Mesendoderm (in vitro differentiated cells): Measurements from ENCODE around the gene CCDC201.

Experiments used
- DNase-seq: peaks from one replicate; pipeline ENCODE4 v3.0.0; 2013
- H2AK5ac ChIP-seq: 2 replicates; pipeline ENCODE4 v1.6.1; 2013; ENCODE audit warnings: low read length, inconsistent platforms
- H2BK120ac ChIP-seq: 2 replicates; pipeline ENCODE4 v1.6.1; 2013; ENCODE audit warnings: low read depth, mild to moderate bottlenecking, low read length, moderate library complexity, mixed read lengths
- H2BK15ac ChIP-seq: replicated peaks from 2 replicates; pipeline ENCODE4 v1.6.1; 2013; ENCODE audit warnings: low read depth, mild to moderate bottlenecking, moderate library complexity
- H2BK5ac ChIP-seq: 2 replicates; pipeline ENCODE4 v1.6.1; 2013; ENCODE audit warnings: low read length, inconsistent platforms
- H3K18ac ChIP-seq: 2 replicates; pipeline ENCODE4 v1.6.1; 2013; ENCODE audit warnings: mild to moderate bottlenecking, low read length, mixed read lengths
- H3K23ac ChIP-seq: one replicate; pipeline ENCODE4 v1.6.1; 2013; ENCODE audit warnings: low read length
- H3K27ac ChIP-seq: 2 replicates; pipeline ENCODE4 v1.5.1; 2013; ENCODE audit warnings: low read depth, mild to moderate bottlenecking, inconsistent platforms, low read length, moderate library complexity
- H3K27me3 ChIP-seq: 2 replicates; pipeline ENCODE4 v1.6.1; 2013; ENCODE audit warnings: low read length, control low read depth, mild to moderate bottlenecking, inconsistent platforms; ENCODE audit not compliant: insufficient read depth, poor library complexity
- H3K36me3 ChIP-seq: 2 replicates; pipeline ENCODE4 v1.6.1; 2013; ENCODE audit warnings: low read length, inconsistent platforms; ENCODE audit not compliant: control insufficient read depth, insufficient read depth
- H3K4ac ChIP-seq: one replicate; pipeline ENCODE4 v1.6.1; 2013; ENCODE audit warnings: low read depth, mild to moderate bottlenecking, low read length, moderate library complexity
- H3K4me1 ChIP-seq: 2 replicates; pipeline ENCODE4 v1.6.1; 2013; ENCODE audit warnings: low read depth, low read length, inconsistent platforms; ENCODE audit not compliant: control insufficient read depth
- H3K4me2 ChIP-seq: 2 replicates; pipeline ENCODE4 v1.6.1; 2013; ENCODE audit warnings: low read length
- H3K4me3 ChIP-seq: 2 replicates; pipeline ENCODE4 v1.5.1; 2013; ENCODE audit warnings: mild to moderate bottlenecking, low read length
- H3K56ac ChIP-seq: one replicate; pipeline ENCODE4 v1.6.1; 2013; ENCODE audit warnings: low read length
- H3K79me1 ChIP-seq: 2 replicates; pipeline ENCODE4 v1.6.1; 2013; ENCODE audit warnings: low read length, inconsistent platforms
- H3K79me2 ChIP-seq: 2 replicates; pipeline ENCODE4 v1.6.1; 2013; ENCODE audit warnings: mild to moderate bottlenecking, low read length; ENCODE audit not compliant: control insufficient read depth, insufficient read depth
- H3K9ac ChIP-seq: 2 replicates; pipeline ENCODE4 v1.6.1; 2013; ENCODE audit warnings: low read length, inconsistent platforms
- H4K5ac ChIP-seq: one replicate; pipeline ENCODE4 v1.6.1; 2013; ENCODE audit warnings: low read length
- H4K8ac ChIP-seq: one replicate; pipeline ENCODE4 v1.6.1; 2013; ENCODE audit warnings: low read depth, mild to moderate bottlenecking, control low read depth, low read length, moderate library complexity
- WGBS: extraction: QIAGEN DNeasy Blood & Tissue Kit; methylation state at CpG from one replicate; pipeline ENCODE4 v1.1.7; 2013; ENCODE audit warnings: low lambda C conversion rate, missing lambda C conversion rate; ENCODE audit not compliant: insufficient coverage; ENCODE audit errors: extremely low coverage; 5-methylcytosine and 5-hydroxymethylcytosine counted together

Gene CCDC201

DNA sequence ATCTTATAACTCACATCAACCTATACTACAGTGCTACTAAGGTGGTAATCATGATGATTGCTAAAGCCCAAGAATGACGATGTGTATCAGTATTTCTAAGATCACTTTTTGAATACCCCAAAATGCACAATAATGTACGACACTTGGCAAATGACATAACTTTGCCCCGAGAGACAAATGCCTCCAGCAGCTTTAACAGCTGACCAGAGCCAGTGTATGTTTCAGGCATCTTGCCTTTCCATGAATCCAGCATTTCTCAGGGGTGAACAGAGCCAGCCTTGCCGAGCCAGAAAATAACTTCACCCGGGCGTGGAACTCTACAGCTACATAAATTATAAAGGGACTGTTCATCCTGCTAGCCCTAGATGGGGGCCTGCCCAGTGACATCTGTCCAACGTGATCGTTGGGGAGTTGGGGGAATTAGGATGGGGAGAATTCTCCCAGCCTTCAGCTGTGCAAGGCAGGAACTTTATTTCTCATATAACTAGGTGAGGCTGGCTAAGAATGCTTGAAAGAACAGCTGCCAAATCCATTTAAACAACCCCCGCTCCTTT lies 46.4 kb upstream of the CCDC201 start:
- Histone ChIP-seq H3K18ac (no peak overlapping the region), H3K56ac (no peak overlapping the region), H3K79me1 (no peaks in the 10 kb centered on the region), H2BK120ac (no peak overlapping the region), H3K4me2 (no peak overlapping the region), H3K4ac (no peak overlapping the region), H3K79me2 (no peaks in the 10 kb centered on the region), H3K36me3 (no peaks in the 10 kb centered on the region), H3K23ac (no peak overlapping the region), H3K9ac (no peak overlapping the region), H3K4me3 (no peak overlapping the region), H2AK5ac (no peak overlapping the region), H3K27me3 (peaks cover 17% of the 10 kb centered on the region), H4K5ac (no peak overlapping the region), H4K8ac (no peak overlapping the region), H2BK5ac (no peak overlapping the region), H3K4me1 (peaks cover 2% of the 10 kb centered on the region), H3K27ac (no peak overlapping the region), H2BK15ac (no peak overlapping the region)
- no peak for DNase-seq
- no CpG with 5 or more reads among the region's 9 CpGs for WGBS

DNA sequence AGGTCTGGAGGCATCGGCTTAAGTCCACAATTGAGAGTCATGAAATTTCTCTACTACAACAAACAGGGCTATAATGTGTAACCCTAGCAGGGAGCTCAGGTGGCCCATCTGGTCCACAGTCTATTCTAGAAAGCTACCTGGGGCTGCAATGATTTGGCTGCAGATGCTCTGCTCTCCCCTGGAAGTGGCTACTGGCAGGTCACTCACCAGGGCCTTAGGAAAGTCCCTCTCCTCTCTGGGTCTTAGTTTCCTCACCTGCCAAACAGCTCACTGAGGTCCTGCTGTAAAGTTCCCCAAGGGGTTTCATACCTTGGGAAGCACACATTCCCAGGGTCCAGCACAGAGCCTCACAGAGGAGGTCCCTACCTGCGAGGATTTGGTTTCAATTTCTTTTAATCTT lies 45.7 kb upstream of the CCDC201 start:
- Histone ChIP-seq H2AK5ac (no peak overlapping the region), H3K27me3 (peaks cover 17% of the 10 kb centered on the region), H3K23ac (no peak overlapping the region), H3K18ac (no peak overlapping the region), H2BK15ac (no peak overlapping the region), H3K9ac (no peak overlapping the region), H3K4ac (no peak overlapping the region), H4K5ac (no peak overlapping the region), H2BK120ac (no peak overlapping the region), H3K56ac (no peak overlapping the region), H3K4me3 (no peak overlapping the region), H3K79me2 (no peaks in the 10 kb centered on the region), H3K79me1 (no peaks in the 10 kb centered on the region), H2BK5ac (no peak overlapping the region), H3K4me2 (no peak overlapping the region), H3K36me3 (no peaks in the 10 kb centered on the region), H3K27ac (no peak overlapping the region), H4K8ac (no peak overlapping the region), H3K4me1 (no peaks in the 10 kb centered on the region)
- WGBS, result no CpG with 5 or more reads among the region's 2 CpGs
- no peak for DNase-seq

GRCh38 chr7:45917658-45918057 lies 44.8 kb upstream of the CCDC201 start:
- H3K4me2 ChIP-seq, result no peak overlapping the region
- no peak overlapping the region for H4K5ac ChIP-seq
- H3K79me2 ChIP-seq, result no peaks in the 10 kb centered on the region
- H3K4me3 ChIP-seq, result no peak overlapping the region
- H2BK5ac ChIP-seq, result no peak overlapping the region
- no peak overlapping the region for H3K27ac ChIP-seq
- no peak overlapping the region for H4K8ac ChIP-seq
- WGBS, result no CpG with 5 or more reads among the region's 15 CpGs
- H2AK5ac ChIP-seq, result no peak overlapping the region
- H3K27me3 ChIP-seq, result peaks cover 17% of the 10 kb centered on the region
- DNase-seq, result peak; percentile 63
- H2BK15ac ChIP-seq, result no peak overlapping the region
- H3K4ac ChIP-seq, result no peak overlapping the region
- H3K9ac ChIP-seq, result no peak overlapping the region
- no peaks in the 10 kb centered on the region for H3K79me1 ChIP-seq
- H3K36me3 ChIP-seq, result no peaks in the 10 kb centered on the region
- H2BK120ac ChIP-seq, result no peak overlapping the region
- no peaks in the 10 kb centered on the region for H3K4me1 ChIP-seq
- peak overlapping the region; percentile 7 for H3K56ac ChIP-seq
- H3K18ac ChIP-seq, result no peak overlapping the region
- no peak overlapping the region for H3K23ac ChIP-seq

DNA sequence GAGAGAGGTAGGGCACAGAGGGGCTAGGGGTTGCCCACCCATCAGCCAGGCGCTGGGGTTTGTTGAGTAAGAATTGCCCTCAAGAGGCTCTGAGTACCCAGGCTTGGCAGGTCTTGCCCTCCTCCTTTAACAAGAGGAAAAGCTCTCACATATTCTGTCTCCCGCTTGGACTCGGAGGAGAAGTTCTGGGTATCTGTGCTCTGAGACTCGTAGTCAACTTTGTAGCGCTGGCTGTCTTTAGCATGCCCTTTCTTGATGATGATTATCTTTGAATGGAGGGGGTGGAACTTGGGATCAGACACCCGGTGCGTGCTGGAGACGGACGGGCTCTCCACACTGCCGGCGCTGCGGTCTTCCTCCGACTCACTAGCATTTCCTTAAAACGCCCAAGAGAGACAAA lies 44.2 kb upstream of the CCDC201 start:
- H3K18ac ChIP-seq, result no peak overlapping the region
- no peak overlapping the region for H3K4me2 ChIP-seq
- no peak overlapping the region for H3K56ac ChIP-seq
- no peak overlapping the region for H2BK120ac ChIP-seq
- H2AK5ac ChIP-seq, result no peak overlapping the region
- no peaks in the 10 kb centered on the region for H3K79me2 ChIP-seq
- no peak overlapping the region for H4K8ac ChIP-seq
- H3K4me3 ChIP-seq, result no peak overlapping the region
- H3K27me3 ChIP-seq, result peaks cover 17% of the 10 kb centered on the region
- no peak overlapping the region for H3K23ac ChIP-seq
- no CpG with 5 or more reads among the region's 14 CpGs for WGBS
- H2BK15ac ChIP-seq, result no peak overlapping the region
- H4K5ac ChIP-seq, result no peak overlapping the region
- H3K36me3 ChIP-seq, result no peaks in the 10 kb centered on the region
- H3K27ac ChIP-seq, result no peak overlapping the region
- H3K9ac ChIP-seq, result no peak overlapping the region
- no peaks in the 10 kb centered on the region for H3K79me1 ChIP-seq
- no peak overlapping the region for H3K4ac ChIP-seq
- H3K4me1 ChIP-seq, result no peaks in the 10 kb centered on the region
- DNase-seq, result no peak
- H2BK5ac ChIP-seq, result no peak overlapping the region

DNA sequence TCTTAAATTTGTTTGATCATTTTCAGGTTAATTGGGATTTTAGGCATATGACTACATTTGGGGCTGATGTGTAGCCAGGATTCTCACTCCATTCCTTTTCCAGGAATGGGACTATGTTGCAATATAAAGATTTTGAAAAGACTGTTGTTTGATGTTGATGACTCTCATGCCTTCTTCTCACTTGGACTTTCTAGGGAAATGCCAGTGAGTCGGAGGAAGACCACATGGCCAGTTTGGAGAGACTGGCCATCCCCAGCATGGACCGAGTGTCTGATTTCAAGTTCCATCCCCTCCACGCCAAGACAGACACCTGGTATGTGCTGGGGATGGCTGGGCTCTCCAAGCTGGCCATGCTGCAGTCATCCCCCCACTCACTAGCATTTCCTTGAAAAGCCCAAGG lies 42.7 kb upstream of the CCDC201 start:
- Histone ChIP-seq H3K9ac (no peak overlapping the region), H3K27me3 (peaks cover 12% of the 10 kb centered on the region), H2BK5ac (no peak overlapping the region), H3K4me3 (no peak overlapping the region), H3K4ac (no peak overlapping the region), H2AK5ac (no peak overlapping the region), H3K4me2 (no peak overlapping the region), H3K79me2 (no peaks in the 10 kb centered on the region), H3K18ac (no peak overlapping the region), H4K8ac (no peak overlapping the region), H3K27ac (no peak overlapping the region), H2BK15ac (no peak overlapping the region), H3K23ac (no peak overlapping the region), H2BK120ac (no peak overlapping the region), H4K5ac (no peak overlapping the region), H3K36me3 (no peaks in the 10 kb centered on the region), H3K4me1 (no peaks in the 10 kb centered on the region), H3K56ac (no peak overlapping the region), H3K79me1 (no peaks in the 10 kb centered on the region)
- DNase-seq, result no peak
- WGBS, result no CpG with 5 or more reads among the region's 3 CpGs

DNA sequence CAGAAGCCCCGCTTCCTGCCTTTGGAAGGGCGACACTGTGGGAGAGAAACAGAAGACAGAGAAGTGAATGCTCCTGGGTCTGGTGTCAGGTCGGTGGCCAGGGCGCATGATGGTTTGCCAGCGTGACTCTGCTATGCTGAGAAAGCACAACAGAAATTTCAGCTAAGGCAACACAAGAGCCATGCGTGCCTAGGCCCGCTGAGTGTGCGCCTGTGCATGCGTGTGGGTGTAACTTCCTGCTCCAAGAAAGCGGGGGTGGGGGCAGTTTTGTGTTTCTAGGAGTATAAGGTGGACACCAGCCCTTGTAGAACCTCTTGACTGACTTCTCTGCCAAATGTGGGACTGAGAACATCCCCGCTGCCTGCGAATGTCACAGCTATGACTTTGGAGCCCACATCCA lies 42.0 kb upstream of the CCDC201 start:
- Histone ChIP-seq H2BK5ac (no peak overlapping the region), H3K56ac (no peak overlapping the region), H3K79me1 (no peaks in the 10 kb centered on the region), H3K4me3 (no peak overlapping the region), H2AK5ac (no peak overlapping the region), H3K4me2 (no peak overlapping the region), H4K5ac (no peak overlapping the region), H3K4me1 (no peaks in the 10 kb centered on the region), H3K36me3 (no peaks in the 10 kb centered on the region), H2BK120ac (no peak overlapping the region), H3K9ac (no peak overlapping the region), H3K23ac (no peak overlapping the region), H3K4ac (no peak overlapping the region), H2BK15ac (no peak overlapping the region), H3K79me2 (no peaks in the 10 kb centered on the region), H3K27me3 (peaks cover 7% of the 10 kb centered on the region), H3K27ac (no peak overlapping the region), H4K8ac (no peak overlapping the region), H3K18ac (no peak overlapping the region)
- DNase-seq, result no peak
- WGBS, result no CpG with 5 or more reads among the region's 12 CpGs
